ENCODE results near the gene NCF4.

DNA sequence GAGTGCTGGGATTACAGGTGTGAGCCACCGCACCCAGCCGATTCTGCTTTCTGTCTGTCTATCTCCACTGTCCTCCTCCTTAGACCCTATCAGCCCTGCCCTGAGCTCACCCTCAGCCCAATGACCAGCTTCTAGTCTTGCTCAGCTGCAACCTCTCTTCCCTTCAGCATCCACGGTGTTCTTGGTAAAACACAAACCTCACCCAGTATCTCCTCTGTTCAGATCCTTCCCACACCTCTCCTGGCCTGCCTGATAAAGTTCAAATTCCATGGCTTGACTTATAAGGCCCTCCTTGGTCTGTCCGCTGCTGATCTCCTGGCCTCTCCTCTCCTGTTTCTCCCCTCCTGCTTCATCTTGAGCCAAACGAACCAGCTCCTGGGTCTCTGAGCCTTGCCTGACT, 14.5 kb upstream of the NCF4 start:
- TF ChIP-seq, protein P1, sequence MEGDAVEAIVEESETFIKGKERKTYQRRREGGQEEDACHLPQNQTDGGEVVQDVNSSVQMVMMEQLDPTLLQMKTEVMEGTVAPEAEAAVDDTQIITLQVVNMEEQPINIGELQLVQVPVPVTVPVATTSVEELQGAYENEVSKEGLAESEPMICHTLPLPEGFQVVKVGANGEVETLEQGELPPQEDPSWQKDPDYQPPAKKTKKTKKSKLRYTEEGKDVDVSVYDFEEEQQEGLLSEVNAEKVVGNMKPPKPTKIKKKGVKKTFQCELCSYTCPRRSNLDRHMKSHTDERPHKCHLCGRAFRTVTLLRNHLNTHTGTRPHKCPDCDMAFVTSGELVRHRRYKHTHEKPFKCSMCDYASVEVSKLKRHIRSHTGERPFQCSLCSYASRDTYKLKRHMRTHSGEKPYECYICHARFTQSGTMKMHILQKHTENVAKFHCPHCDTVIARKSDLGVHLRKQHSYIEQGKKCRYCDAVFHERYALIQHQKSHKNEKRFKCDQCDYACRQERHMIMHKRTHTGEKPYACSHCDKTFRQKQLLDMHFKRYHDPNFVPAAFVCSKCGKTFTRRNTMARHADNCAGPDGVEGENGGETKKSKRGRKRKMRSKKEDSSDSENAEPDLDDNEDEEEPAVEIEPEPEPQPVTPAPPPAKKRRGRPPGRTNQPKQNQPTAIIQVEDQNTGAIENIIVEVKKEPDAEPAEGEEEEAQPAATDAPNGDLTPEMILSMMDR (IDR thresholded peaks at IDR 0.05), result no peak
- TF ChIP-seq POLR2A (IDR thresholded peaks at IDR 0.05), result no peak
